Suppressor macrophage (primary cell): ENCODE results near the gene USP44.

Source experiments
- DNase-seq, 4 experiments: peaks; one replicate each; pipeline ENCODE4 v3.0.0-alpha.2; 2020 to 2022

USP44 gene

DNA sequence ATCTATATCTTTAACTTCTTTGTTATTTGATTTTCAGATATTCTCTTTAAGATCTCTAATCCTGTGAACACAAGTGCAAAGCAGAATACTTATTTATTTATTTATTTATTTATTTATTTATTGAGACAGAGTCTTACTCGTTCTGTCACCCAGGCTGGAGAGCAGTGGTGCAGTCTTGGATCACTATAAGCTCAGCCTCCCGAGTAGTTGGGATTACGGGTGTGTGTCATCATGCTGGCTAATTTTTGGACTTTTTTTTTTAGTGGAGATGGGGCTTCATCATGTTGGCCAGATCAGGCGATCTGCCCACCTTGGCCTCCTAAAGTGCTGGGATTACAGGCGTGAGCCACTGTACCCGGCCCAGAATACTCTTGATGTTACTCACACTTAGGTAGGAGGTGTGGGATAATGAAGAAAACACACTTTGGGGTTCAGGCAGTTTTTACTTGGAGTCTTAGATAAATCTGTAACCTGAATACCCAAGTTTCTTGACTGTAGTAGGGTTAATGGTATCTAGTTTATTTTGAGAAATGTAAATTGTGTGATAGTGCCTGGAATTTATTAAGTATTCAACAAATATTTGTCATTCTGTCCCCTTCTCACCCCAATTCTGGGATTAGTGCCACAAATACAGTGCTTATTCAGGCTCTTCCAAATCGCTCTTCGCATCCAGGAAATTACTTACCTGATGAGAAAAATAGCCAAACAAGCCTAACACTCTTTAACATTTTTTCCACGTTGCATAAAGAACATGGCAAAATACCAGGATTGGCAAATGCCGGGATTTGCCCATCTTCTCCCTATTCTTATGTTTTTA is 44.4 kb downstream of the USP44 start:
- no peak for DNase-seq

DNA sequence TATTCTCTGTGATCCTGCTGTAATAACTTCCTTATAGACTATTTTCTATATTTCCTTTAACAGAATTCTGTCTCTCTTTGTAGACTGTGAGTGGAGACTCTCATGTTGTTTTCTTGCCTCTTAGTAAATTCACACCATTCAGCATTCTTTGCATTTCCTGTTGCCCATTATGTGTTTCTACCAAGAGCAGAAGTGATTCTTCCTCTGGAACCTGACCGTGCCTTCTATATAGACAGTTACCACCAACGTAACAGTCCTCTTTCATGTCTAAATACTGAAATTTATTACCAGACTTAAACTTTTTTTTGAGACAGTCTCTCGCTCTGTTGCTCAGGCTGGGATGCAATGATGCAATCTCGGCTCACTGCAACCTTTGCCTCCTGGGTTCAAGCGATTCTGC is 46.2 kb downstream of the USP44 start:
- peak in 2 of 4 experiments; percentile 4 to 34 for DNase-seq

DNA sequence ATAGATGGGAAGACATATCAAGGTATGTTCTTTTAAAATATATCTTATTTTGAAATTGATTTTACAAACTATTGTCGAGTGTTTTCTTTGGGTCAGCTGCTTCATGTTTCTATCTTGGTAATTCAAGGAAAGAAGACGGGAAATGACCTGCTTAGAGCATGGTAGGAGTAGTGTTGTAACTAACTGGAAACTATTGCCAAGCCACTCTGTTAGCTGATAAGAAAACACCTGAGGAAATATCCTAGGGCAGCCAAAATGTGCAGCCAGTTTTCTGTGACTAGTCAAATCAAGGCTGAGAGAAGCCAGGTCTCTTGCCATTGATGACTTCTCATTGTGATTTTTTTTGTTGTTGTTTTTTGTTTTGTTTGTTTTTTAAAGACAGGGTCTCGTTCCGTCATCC is 47.1 kb downstream of the USP44 start:
- no peak for DNase-seq

DNA sequence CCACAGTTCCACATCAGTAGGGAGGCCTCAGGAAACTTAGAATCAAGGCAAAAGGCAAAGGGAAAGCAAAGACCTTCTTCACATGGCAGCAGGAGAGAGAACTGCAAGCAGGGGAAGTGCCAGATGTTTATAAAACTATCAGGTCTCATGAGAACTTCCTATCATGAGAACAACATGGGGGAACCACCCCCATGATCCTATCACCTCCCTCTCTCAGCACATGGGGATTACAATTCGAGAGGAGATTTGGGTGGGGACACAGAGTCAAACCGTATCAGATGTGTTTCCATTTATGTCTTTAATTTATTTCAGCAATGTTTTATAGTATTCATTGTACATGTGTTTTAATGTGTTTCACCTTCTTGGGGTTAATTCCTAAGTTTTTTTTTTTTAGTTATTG is 51.5 kb downstream of the USP44 start:
- no peak for DNase-seq

DNA sequence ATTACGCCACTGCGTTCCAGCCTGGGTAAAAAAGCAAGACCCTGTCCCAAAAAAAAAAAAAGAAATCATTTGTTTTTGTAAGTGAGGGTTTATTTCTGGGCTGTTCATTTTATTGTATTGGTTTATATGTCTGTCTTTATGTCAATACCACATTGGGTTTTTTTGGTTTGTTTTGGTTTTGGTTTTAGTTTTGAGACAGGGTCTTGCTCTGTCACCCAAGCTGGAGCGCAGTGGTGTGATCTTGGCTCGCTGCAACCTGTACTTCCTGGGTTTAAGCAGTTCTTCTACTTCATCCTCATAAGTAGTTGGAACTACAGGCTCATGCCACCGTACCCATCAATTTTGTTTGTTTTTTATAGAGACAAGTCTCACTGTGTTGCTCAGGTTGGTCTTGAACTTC is 52.3 kb downstream of the USP44 start:
- DNase-seq: no peak

DNA sequence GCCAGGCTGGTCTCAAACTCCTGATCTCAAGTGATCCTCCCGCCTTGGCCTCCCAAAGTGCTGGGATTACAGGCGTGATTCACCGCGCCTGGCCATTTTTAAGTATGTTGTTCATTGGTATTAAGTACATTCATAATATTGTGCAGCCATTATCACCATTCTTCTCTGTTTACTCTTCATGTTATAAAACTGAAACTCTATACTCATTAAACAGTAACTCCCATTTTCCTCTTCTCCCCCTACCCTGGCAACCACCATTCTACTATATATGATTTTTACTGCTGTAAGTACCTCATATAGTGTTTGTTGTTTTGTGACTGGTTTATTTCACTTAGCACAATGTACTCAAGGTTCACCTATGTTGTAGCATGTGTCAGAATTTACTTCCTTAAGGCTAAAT is 54.2 kb downstream of the USP44 start:
- no peak for DNase-seq

DNA sequence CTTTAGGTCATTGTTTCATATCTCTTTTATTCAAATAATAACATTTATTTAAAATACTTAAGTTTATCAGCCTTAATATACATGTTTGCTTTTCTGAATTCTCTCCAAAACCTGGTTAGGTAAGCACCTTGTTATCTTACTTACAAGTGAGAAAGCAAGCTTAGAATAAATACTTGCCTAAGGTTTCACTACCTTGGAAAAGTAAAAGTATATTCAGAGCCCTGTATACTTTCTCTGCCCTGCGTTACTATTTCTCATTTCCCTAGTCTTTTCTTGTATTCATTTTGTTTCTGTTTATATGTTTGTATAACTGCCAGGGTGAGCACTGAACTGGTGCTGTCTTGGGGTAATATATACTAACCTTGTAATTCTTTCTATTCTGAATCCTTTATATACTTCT is 55.8 kb downstream of the USP44 start:
- no peak for DNase-seq

DNA sequence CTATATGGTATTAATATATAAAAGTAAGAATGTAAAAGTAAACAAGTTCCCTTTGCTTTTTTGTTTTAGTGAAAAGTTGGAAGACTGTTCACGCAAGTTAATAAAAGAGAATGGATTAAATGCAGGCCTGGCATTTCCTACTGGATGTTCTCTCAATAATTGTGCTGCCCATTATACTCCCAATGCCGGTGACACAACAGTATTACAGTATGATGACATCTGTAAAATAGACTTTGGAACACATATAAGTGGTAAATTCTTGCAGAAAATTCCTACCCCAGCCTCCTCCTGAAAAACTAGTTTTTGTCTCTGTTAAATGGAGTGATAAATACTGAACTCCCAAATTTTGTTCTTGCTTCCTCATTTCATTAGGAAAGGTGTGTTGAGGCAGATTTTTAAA is 56.4 kb downstream of the USP44 start:
- no peak for DNase-seq

DNA sequence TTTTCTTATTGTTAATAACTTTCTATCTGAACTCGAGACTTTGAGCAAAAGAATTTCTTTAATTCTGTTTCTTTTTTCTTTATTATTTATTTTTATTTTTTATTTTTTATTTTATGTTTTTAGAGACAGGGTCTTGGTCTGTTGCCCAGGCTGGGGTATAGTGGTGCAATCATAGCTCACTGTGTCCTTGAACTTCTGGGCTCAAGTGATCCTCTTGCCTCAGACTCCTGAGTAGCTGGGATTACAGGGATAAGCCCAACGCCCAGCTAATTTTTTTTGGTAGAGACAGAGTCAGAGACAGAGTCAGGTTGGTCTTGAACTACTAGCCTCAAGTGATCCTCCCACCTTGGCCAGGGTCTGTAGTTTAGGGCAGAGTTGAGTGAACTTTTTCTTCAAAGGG is 58.8 kb downstream of the USP44 start:
- DNase-seq: no peak

DNA sequence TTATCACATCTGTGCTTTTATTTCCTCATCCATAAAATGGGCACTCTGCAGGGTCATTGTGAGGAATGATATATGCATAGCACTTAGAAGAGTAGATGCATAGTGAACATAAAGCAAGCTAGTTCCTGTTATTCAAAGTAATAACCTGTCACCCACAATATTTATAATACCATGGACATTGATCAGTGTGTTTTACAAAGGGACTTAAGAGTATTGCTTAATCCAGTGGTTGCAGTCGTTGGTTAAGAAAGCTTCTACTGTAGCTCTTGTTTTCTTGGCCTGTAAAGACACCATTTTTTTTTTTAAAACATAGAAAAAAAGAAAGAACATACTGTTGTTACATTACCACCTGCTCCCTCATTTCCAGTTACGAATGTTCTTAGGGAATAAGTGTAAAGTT is 64.3 kb downstream of the USP44 start:
- no peak for DNase-seq

DNA sequence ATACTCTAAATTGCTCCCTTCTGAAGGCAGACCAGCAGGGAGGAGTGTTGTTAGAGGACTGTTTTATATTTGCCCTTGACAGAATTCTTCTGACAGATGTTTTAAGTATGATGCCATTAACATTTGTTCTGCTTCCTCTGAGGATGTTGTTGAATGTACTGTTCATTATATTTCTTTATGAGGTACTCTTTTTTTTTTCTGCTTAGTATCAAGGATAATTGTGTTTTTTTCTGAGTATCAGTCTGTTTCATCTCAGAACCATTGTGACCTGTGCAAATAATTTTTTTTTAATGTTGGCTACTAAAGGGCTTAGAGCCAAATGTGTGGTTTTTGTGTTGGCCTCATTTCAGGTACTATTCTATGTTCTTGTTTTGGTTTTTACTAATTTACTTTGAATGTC is 66.8 kb downstream of the USP44 start:
- no peak for DNase-seq

DNA sequence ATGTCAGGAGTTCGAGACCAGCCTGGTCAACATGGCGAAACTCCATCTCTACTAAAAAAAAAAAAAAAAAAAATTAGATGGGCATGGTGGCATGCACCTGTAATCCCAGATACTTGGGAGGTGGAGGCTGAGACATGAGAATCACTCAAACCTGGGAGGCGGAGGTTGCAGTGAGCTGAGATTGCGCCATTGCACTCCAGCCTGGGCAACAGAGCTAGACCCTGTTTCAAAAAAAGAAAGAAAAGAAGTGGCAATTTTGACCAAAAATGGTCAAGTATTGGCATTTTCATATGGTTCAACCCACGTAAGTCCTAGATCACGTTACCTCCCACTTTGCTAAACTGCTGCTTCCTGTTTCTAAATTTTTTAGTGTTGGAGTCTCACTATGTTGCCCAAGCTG is 68.7 kb downstream of the USP44 start:
- DNase-seq: peak in 2 of 4 experiments; percentile 17 to 19

DNA sequence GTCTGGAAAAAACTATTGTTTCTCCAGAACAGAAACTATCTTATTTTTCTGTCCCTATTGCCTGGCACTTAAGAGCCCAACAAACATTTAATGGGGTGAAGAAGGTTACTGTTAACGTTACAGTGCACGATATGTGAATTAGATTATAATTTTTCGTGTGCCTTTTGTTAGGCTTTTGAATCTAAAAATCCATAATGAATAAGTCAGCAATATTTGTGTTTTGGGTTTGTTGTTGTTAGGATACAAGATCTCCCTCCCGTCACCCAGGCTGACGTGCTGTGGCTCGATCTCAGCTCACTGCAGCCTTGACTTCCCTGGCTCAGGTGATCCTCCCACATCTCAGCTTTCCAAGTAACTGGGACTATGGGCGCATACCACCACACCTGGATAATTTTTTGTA is 69.4 kb downstream of the USP44 start:
- DNase-seq: no peak

DNA sequence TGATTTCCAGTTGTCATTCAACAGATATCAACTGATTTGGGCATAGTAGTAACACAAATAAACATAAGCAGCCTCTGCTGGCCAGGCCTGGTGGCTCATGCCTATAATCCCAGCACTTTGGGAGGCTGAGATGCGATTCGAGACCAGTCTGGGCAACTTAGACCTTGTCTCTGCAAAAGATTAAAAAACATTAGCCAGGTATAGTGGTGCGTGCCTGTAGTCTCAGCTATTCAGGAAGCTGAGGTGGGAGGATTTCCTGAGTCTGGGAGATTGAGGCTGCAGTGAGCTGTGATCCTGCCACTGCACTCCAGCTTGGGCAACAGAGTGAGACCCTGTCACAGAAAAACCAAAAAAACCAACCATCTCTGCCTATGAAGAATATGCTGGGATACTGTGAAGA is 70.2 kb downstream of the USP44 start:
- DNase-seq: no peak

DNA sequence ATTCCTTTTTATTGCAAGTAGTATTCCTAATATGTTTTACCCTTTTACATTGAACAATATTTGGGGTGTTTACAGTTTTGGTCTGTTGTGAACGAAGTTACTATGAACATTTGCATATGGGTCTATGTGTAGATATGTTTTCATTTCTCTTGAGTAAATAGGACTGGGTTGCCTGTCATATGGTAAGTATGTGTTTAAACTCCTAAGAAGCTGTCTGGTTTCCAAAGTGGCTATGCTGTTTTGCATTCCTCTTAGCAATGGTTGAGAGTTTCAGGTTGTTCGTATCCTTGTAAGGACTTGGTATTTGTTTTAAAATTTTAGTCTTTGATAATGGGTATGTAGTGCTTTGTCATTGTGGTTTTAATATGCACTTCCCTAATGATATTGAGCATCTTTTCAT is 71.0 kb downstream of the USP44 start:
- DNase-seq: no peak

DNA sequence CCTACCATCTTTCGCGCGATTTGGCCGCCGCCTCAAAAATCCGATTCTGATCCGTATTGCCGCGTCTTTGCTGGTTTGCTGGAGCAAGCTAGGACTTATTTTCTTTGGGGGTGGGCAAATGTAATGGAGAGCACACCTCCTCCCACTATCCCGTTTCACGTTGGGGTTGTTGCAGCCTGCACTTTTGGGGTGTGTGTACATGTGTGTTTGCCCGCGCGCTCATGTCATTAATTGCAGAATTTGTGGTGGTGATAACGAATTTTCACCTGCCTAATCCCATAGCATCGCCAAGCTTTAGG is 76.7 kb downstream of the USP44 start:
- DNase-seq: peak in 1 of 4 experiments; percentile 9

DNA sequence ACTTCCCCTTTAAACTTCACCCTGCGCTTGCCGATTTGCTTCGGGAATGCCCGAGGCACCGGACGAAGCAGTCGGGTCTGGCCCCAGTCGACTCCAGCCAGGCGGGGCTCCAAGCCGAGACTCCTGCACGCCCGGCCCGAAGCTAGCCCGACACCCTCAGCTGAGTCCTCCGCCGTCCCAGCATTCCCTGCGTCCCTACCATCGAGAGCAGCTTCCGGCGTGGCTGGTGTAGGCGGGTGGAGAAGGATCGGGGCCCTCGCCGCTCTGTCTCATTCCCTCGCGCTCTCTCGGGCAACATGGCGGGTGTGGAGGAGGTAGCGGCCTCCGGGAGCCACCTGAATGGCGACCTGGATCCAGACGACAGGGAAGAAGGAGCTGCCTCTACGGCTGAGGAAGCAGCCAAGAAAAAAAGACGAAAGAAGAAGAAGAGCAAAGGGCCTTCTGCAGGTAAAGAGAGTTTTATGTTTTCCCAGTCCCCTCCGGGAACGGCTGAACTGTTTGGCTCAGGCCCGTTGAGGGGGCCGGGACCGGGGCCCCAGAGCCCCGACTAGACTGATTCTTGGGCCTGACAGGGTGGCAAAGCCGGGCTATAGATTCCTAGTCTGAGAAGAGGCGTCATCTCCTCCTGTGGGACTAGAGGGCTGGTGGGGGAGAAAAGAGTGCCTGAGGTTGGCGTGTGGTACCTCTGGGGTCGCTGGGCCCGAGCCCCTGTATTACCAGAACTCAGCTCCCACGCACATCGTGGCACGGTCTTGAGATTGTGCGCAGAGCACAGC is 77.2 kb downstream of the USP44 start, which contains the start of gene METAP2:
TSS of gene METAP2 (plus strand) at position 269 of the 776 bp plus-strand sequence. CDS start at position 297, 28 bp downstream.
- peak; percentile 97 to 99 (median 98) for DNase-seq

DNA sequence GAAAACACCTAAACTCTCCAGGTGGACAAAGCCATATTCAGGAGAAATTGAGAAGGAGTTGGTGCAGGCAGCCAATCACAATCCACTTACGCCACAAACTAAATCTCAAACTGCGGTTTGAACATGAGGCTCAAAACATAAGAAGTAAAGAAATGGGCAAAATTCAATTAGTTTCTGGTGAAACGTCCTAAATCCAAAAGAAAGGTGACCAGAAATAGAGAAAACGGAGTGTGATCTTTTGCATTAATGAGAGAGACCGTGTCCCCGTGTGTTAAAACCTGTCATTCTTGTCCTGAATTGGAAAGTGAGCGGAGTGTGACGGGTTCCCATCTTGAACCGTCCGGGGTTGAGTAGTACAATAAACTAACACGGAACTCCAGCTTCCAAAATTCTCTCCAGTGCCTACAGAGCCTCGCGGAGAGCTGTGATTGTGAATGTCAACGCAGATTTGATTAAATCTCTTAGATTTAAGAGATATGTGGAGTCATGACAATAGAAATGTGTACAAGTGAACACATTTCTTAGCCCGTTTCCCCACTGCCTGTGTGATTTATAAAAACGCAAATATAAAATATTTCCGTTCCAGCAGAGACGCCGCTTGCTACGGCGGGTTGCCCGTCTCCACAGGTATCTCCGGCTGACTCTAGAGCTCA is 77.9 kb downstream of the USP44 start:
- peak; percentile 63 to 71 (median 68) for DNase-seq

DNA sequence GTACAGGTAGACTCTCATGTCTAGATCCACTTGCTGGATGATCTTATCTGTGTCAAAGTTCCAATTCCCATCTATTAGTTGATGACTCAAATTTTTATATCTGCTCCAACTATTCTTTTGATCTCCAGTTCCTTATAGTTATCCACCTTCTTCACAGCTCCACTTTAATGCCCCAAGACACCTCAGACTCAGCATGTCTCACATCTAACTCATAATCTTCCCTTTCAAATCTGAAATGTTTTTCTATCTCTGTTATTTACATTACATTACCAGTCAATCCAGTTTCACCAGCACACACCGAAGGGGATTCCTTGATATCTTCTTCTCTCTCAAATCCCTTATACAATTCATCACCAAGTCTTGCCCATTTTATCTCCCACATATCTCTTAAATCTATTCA is 81.0 kb downstream of the USP44 start:
- no peak for DNase-seq
